SK-N-SH treated with all-trans-retinoic acid at 6 μM for 48 hours (cell line): ENCODE results near the gene ARHGAP22.

Experiments used
- ATAC-seq: fragments of 200-7000 bp; cut with Tn5 transposase; 3 replicates; pipeline ENCODE4 v1.9.1; 2020; ENCODE audit warnings: mild to moderate bottlenecking, moderate library complexity
- ARNTL ChIP-seq: fragments of 450-650 bp; formaldehyde crosslinking; IDR thresholded peaks from 2 replicates; pipeline ENCODE4 v1.5.0; 2020; ENCODE audit warnings: low read depth, mild to moderate bottlenecking, moderate library complexity, borderline replicate concordance
- BACH2 ChIP-seq: fragments of 250-450 bp; sonication (Bioruptor Pico); IDR thresholded peaks from 2 replicates; pipeline ENCODE4 v1.9.0; 2021; ENCODE audit warnings: mild to moderate bottlenecking, borderline replicate concordance
- CSDC2 ChIP-seq: fragments of 250-450 bp; sonication (Bioruptor Pico); IDR thresholded peaks from 2 replicates; pipeline ENCODE4 v1.5.0; 2020; ENCODE audit warnings: mild to moderate bottlenecking, moderate library complexity
- GLIS3 ChIP-seq: fragments of 250-450 bp; sonication (Bioruptor Pico); IDR thresholded peaks from 2 replicates; pipeline ENCODE4 v1.5.0; 2020; ENCODE audit warnings: mild to moderate bottlenecking, moderate library complexity
- ISL1 ChIP-seq: fragments of 250-450 bp; sonication (Bioruptor Pico); IDR thresholded peaks from 2 replicates; pipeline ENCODE4 v2.1.2; 2022; ENCODE audit warnings: mild to moderate bottlenecking, moderate library complexity
- OSR1 ChIP-seq: fragments of 250-450 bp; sonication (Bioruptor Pico); IDR thresholded peaks from 2 replicates; pipeline ENCODE4 v1.8.0; 2022; ENCODE audit warnings: moderate library complexity, mild to moderate bottlenecking, inconsistent platforms
- POU6F1 ChIP-seq: fragments of 250-450 bp; sonication (Bioruptor Pico); IDR thresholded peaks from 2 replicates; pipeline ENCODE4 v1.8.0; 2021; ENCODE audit warnings: low read depth, mild to moderate bottlenecking, moderate library complexity, borderline replicate concordance
- RARB ChIP-seq: fragments of 250-450 bp; sonication (Bioruptor Pico); IDR thresholded peaks from 2 replicates; pipeline ENCODE4 v1.8.0; 2021; ENCODE audit warnings: mild to moderate bottlenecking, moderate library complexity
- SNAI2 ChIP-seq: fragments of 250-450 bp; sonication (Bioruptor Pico); IDR thresholded peaks from 2 replicates; pipeline ENCODE4 v1.5.0; 2020; ENCODE audit warnings: mild to moderate bottlenecking, moderate library complexity
- TOX ChIP-seq: fragments of 250-450 bp; sonication (Bioruptor Pico); IDR thresholded peaks from 2 replicates; pipeline ENCODE4 v1.8.0; 2021; ENCODE audit warnings: mild to moderate bottlenecking, moderate library complexity, borderline replicate concordance
- TSHZ2 ChIP-seq: fragments of 250-450 bp; sonication (Bioruptor Pico); IDR thresholded peaks from 2 replicates; pipeline ENCODE4 v1.5.0; 2020; ENCODE audit warnings: mild to moderate bottlenecking, moderate library complexity
- ZC3H10 ChIP-seq: fragments of 250-450 bp; sonication (Bioruptor Pico); IDR thresholded peaks from 2 replicates; pipeline ENCODE4 v1.5.1; 2021; ENCODE audit warnings: mild to moderate bottlenecking, moderate library complexity
- ZFP3 ChIP-seq: fragments of 250-450 bp; sonication (Bioruptor Pico); IDR thresholded peaks from 2 replicates; pipeline ENCODE4 v1.5.0; 2020; ENCODE audit warnings: mild to moderate bottlenecking, moderate library complexity
- ZFP30 ChIP-seq: fragments of 450-650 bp; formaldehyde crosslinking; IDR thresholded peaks from 2 replicates; pipeline ENCODE4 v1.5.0; 2022; ENCODE audit warnings: mild to moderate bottlenecking, moderate library complexity
- ZNF70 ChIP-seq: fragments of 450-650 bp; formaldehyde crosslinking; IDR thresholded peaks from 2 replicates; pipeline ENCODE4 v1.5.0; 2020; ENCODE audit warnings: mild to moderate bottlenecking, moderate library complexity
- ZNF8 ChIP-seq: fragments of 450-650 bp; formaldehyde crosslinking; IDR thresholded peaks from 2 replicates; pipeline ENCODE4 v1.5.0; 2020; ENCODE audit warnings: mild to moderate bottlenecking, moderate library complexity
- TF ChIP-seq, protein P1 (sequence below): fragments of 250-450 bp; sonication (Bioruptor Pico); IDR thresholded peaks from 2 replicates; pipeline ENCODE4 v1.8.0; 2020; ENCODE audit warnings: mild to moderate bottlenecking, moderate library complexity, borderline replicate concordance
- TF ChIP-seq, protein P2 (sequence below): fragments of 250-450 bp; sonication (Bioruptor Pico); IDR thresholded peaks from 2 replicates; pipeline ENCODE4 v1.5.1; 2020; ENCODE audit warnings: low read depth, mild to moderate bottlenecking, moderate library complexity
- TF ChIP-seq, protein P3 (sequence below): fragments of 250-450 bp; sonication (Bioruptor Pico); IDR thresholded peaks from 2 replicates; pipeline ENCODE4 v1.5.1; 2021; ENCODE audit warnings: mild to moderate bottlenecking, moderate library complexity

Gene ARHGAP22

DNA sequence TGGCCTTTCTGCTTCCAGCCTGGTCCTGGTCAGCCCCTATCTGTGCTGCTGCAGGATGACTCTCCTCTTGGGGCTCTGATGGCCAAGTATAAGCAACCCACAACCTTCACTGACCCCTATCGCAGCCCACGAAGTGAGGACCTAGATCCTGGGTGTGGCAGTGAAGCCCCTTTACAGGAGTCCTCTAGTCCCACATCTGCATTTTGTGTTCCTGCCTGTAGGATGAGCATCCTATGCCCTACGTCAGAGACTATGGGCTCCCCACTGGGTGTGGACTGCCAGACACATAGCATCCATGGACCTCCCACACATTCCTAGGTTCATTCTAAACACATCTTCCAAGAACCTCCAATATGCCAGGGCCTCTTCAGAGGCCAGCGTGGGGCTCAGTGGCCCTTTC is 29.0 kb downstream of the ARHGAP22 start:
- TF ChIP-seq RARB (CRISPR knock-in tag) (no peak), ZFP30 (CRISPR knock-in tag) (no peak), GLIS3 (no peak), ZC3H10 (CRISPR knock-in tag) (no peak), SNAI2 (CRISPR knock-in tag) (no peak), TOX (no peak), ZNF70 (CRISPR knock-in tag) (no peak), TSHZ2 (no peak), BACH2 (CRISPR knock-in tag) (no peak), ARNTL (CRISPR knock-in tag) (no peak), OSR1 (CRISPR knock-in tag) (no peak), ZNF8 (CRISPR knock-in tag) (no peak), ISL1 (CRISPR knock-in tag) (no peak)
- TF ChIP-seq, protein P1, sequence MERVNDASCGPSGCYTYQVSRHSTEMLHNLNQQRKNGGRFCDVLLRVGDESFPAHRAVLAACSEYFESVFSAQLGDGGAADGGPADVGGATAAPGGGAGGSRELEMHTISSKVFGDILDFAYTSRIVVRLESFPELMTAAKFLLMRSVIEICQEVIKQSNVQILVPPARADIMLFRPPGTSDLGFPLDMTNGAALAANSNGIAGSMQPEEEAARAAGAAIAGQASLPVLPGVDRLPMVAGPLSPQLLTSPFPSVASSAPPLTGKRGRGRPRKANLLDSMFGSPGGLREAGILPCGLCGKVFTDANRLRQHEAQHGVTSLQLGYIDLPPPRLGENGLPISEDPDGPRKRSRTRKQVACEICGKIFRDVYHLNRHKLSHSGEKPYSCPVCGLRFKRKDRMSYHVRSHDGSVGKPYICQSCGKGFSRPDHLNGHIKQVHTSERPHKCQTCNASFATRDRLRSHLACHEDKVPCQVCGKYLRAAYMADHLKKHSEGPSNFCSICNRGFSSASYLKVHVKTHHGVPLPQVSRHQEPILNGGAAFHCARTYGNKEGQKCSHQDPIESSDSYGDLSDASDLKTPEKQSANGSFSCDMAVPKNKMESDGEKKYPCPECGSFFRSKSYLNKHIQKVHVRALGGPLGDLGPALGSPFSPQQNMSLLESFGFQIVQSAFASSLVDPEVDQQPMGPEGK (CRISPR knock-in tag): no peak
- TF ChIP-seq, protein P2, sequence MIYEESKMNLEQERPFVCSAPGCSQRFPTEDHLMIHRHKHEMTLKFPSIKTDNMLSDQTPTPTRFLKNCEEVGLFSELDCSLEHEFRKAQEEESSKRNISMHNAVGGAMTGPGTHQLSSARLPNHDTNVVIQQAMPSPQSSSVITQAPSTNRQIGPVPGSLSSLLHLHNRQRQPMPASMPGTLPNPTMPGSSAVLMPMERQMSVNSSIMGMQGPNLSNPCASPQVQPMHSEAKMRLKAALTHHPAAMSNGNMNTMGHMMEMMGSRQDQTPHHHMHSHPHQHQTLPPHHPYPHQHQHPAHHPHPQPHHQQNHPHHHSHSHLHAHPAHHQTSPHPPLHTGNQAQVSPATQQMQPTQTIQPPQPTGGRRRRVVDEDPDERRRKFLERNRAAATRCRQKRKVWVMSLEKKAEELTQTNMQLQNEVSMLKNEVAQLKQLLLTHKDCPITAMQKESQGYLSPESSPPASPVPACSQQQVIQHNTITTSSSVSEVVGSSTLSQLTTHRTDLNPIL: no peak
- TF ChIP-seq, protein P3, sequence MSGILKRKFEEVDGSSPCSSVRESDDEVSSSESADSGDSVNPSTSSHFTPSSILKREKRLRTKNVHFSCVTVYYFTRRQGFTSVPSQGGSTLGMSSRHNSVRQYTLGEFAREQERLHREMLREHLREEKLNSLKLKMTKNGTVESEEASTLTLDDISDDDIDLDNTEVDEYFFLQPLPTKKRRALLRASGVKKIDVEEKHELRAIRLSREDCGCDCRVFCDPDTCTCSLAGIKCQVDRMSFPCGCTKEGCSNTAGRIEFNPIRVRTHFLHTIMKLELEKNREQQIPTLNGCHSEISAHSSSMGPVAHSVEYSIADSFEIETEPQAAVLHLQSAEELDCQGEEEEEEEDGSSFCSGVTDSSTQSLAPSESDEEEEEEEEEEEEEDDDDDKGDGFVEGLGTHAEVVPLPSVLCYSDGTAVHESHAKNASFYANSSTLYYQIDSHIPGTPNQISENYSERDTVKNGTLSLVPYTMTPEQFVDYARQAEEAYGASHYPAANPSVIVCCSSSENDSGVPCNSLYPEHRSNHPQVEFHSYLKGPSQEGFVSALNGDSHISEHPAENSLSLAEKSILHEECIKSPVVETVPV (CRISPR knock-in tag): no peak
- TF ChIP-seq, all 23 proteins: peak for 0
- ATAC-seq: no peak

DNA sequence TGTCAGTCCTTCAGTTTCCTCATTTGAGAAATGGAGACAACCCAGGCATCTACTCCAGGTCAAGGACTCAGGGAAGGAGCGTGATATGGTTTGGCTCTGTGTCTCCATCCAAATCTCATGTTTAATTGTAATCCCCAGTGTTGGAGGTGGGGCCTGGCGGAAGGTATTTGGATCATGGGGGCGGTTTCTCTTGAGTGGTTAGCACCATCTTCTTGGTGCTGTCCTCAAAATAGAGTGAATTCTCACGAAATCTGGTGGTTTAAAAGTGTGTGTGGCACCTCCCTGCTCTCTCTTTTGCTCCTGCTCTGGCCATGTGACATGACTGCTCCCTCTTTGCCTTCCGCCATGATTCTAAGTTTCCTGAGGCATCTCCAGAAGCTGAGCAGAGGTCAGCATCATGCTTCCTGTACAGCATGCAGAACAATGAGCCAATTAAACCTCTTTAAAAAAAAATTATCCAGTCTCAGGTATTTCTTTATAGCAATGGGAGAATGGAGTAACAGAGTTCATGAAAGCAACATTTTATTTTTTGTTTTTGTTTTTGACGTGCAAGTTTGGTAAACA is 30.0 kb downstream of the ARHGAP22 start:
- no peak for ATAC-seq

DNA sequence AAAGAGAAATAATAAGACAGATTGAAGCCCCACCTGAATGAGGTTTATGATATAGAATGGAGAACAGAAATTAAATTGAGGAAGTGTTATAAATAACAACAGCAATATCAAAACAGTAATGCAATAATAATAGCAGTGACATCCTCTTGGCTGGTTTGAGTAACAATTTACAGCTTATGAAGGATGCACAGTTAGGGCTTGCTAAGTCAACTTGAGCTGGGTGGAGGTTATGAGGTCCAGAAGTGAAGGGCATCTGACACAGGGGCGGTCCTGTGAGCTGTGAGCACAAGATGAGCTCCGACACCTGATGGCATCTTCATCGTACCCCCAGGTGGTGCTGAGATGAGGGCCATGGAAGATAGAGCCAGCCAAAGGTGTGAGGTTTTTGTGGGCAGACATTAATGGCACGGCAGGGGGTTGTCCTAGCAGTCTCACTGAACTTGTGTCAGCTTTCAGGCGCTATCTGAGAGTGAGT is 30.5 kb downstream of the ARHGAP22 start:
- ATAC-seq: no peak
- TF ChIP-seq OSR1 (CRISPR knock-in tag) (no peak), TSHZ2 (no peak), ARNTL (CRISPR knock-in tag) (no peak), RARB (CRISPR knock-in tag) (no peak), ZNF70 (CRISPR knock-in tag) (no peak), ZFP3 (CRISPR knock-in tag) (no peak), ZC3H10 (CRISPR knock-in tag) (no peak), ZFP30 (CRISPR knock-in tag) (no peak)
- TF ChIP-seq, protein P1 (CRISPR knock-in tag): no peak
- TF ChIP-seq, protein P2: no peak

More for the DNA sequence above, 30.0 kb downstream of the ARHGAP22 start:
- TF ChIP-seq OSR1 (CRISPR knock-in tag) (no peak), SNAI2 (CRISPR knock-in tag) (no peak), ZNF70 (CRISPR knock-in tag) (no peak), CSDC2 (no peak), GLIS3 (no peak), ISL1 (CRISPR knock-in tag) (no peak), ZFP3 (CRISPR knock-in tag) (no peak), ZFP30 (CRISPR knock-in tag) (no peak), POU6F1 (no peak)
